PC-3 (cell line): Measurements from ENCODE around the gene TMEM184A.

ENCODE experiments used
- EZH2 ChIP-seq: fragments of 300-600 bp; sonication (generic); IDR thresholded peaks from one replicate; pipeline ENCODE4 v1.6.1; 2017; ENCODE audit warnings: antibody characterized with exemption, mild to moderate bottlenecking, low read length; ENCODE audit not compliant: unreplicated experiment
- EZH2phosphoT487 ChIP-seq: fragments of 300-600 bp; sonication (generic); IDR thresholded peaks from 2 replicates; pipeline ENCODE4 v1.6.1; 2018; ENCODE audit warnings: mild to moderate bottlenecking, antibody characterized with exemption, low read length, borderline replicate concordance
- TF ChIP-seq, protein P1 (sequence below): fragments of 300-600 bp; sonication (generic); conservative IDR thresholded peaks from 2 replicates; pipeline ENCODE4 v1.5.1; 2017; ENCODE audit warnings: antibody characterized with exemption, low read depth, mild to moderate bottlenecking, low read length

DNA sequence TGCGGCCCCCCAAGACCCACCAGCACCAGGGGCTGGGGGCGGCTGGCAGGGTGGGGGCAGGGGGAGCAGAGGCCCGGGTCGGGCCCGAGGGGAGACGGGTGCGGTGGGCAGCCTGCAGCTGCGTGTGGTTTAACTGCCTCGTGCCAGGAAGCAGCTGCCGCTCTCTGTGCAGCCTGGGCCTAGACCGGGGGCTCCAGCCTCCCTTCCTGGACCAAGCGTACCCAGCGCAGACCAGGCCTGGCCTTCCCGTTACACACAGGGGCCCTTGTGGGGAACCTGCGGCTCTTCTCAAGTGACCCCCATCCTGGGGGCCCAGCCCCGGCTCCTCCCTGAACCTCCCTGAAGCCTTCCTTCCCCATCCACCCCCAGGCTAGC lies 45.2 kb downstream of the TMEM184A start:
- TF ChIP-seq, protein P1, sequence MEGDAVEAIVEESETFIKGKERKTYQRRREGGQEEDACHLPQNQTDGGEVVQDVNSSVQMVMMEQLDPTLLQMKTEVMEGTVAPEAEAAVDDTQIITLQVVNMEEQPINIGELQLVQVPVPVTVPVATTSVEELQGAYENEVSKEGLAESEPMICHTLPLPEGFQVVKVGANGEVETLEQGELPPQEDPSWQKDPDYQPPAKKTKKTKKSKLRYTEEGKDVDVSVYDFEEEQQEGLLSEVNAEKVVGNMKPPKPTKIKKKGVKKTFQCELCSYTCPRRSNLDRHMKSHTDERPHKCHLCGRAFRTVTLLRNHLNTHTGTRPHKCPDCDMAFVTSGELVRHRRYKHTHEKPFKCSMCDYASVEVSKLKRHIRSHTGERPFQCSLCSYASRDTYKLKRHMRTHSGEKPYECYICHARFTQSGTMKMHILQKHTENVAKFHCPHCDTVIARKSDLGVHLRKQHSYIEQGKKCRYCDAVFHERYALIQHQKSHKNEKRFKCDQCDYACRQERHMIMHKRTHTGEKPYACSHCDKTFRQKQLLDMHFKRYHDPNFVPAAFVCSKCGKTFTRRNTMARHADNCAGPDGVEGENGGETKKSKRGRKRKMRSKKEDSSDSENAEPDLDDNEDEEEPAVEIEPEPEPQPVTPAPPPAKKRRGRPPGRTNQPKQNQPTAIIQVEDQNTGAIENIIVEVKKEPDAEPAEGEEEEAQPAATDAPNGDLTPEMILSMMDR, result no peak
- TF ChIP-seq EZH2, result no peak
- TF ChIP-seq EZH2phosphoT487, result no peak
